HG03064 (cell line): Measurements from ENCODE around the gene CSNK1E.
"Not testable (repeated sequence)": the region's sequence is repeated elsewhere in the genome, so short reads cannot be mapped to it uniquely, and the experiment has no call there.

Source experiments
- ATAC-seq: cut with Tn5 transposase; IDR thresholded peaks from one replicate; pipeline ENCODE4 v1.9.1; 2021; ENCODE audit warnings: low read depth; ENCODE audit not compliant: unreplicated experiment

CSNK1E gene

GRCh38 chr22:38317122-38317994, at the start of gene CSNK1E:
Gene CSNK1E, minus strand, starts transcription at chr22:38317433. Its CDS starts 3,276 bp downstream, at chr22:38314157.
- ATAC-seq: no peak

GRCh38 chr22:38365829-38366228, 48.6 kb upstream of the CSNK1E start:
- ATAC-seq: not testable (repeated sequence)

GRCh38 chr22:38365174-38365573, 47.9 kb upstream of the CSNK1E start:
- not testable (repeated sequence) for ATAC-seq

- ATAC-seq: not testable (repeated sequence)
These were observed 43.3 kb upstream of the CSNK1E start for GRCh38 chr22:38360560-38360959.

- not testable (repeated sequence) for ATAC-seq
These were observed 42.6 kb upstream of the CSNK1E start for GRCh38 chr22:38359817-38360216.

GRCh38 chr22:38357971-38358370, 40.7 kb upstream of the CSNK1E start:
- ATAC-seq: not testable (repeated sequence)

GRCh38 chr22:38355275-38355674, 38.0 kb upstream of the CSNK1E start:
- no peak for ATAC-seq

- no peak for ATAC-seq
These were observed 36.5 kb upstream of the CSNK1E start for GRCh38 chr22:38353701-38354100.

GRCh38 chr22:38353142-38353629, 36.0 kb upstream of the CSNK1E start:
- no peak for ATAC-seq

- no peak for ATAC-seq
These were observed 35.2 kb upstream of the CSNK1E start for GRCh38 chr22:38352436-38352835.

GRCh38 chr22:38350444-38351359, 33.5 kb upstream of the CSNK1E start:
- no peak for ATAC-seq

GRCh38 chr22:38348751-38349496, 31.7 kb upstream of the CSNK1E start:
- ATAC-seq: no peak

GRCh38 chr22:38347944-38348750, 30.9 kb upstream of the CSNK1E start:
- no peak for ATAC-seq

GRCh38 chr22:38347181-38347943, 30.1 kb upstream of the CSNK1E start:
- ATAC-seq: no peak

GRCh38 chr22:38346506-38346905, 29.3 kb upstream of the CSNK1E start:
- no peak for ATAC-seq

GRCh38 chr22:38345782-38346181, 28.5 kb upstream of the CSNK1E start:
- ATAC-seq: no peak

- not testable (repeated sequence) for ATAC-seq
These were observed 22.7 kb upstream of the CSNK1E start for GRCh38 chr22:38339893-38340292.

- ATAC-seq: no peak
These were observed 21.6 kb upstream of the CSNK1E start for GRCh38 chr22:38338772-38339379.
